Esophagus (tissue), 2 donors: ENCODE results near the gene STRIP2. TPM values are rescaled to one million over a fixed set of nuclear protein-coding genes. Genes with fewer than 3 reads are reported as not detected.
"Not testable (repeated sequence)": the region's sequence is repeated elsewhere in the genome, so short reads cannot be mapped to it uniquely, and the experiment has no call there.

Experiments used
- H3K27ac ChIP-seq, 2 donors: one replicate each; pipeline ENCODE4 v1.5.1; 2013; ENCODE audit warnings: low read depth in 2 of 2, mild to moderate bottlenecking in 2 of 2, inconsistent platforms in 1 of 2, low read length in 1 of 2, moderate library complexity in 1 of 2
- H3K27me3 ChIP-seq, 2 donors: one replicate each; pipeline ENCODE4 v1.6.1; 2013; ENCODE audit warnings: low read length in 2 of 2, control low read depth in 1 of 2, mild to moderate bottlenecking in 1 of 2; ENCODE audit not compliant: insufficient read depth in 2 of 2, control insufficient read depth in 1 of 2
- H3K36me3 ChIP-seq, 2 donors: one replicate each; pipeline ENCODE4 v1.6.1; 2013; ENCODE audit warnings: low read length in 1 of 2; ENCODE audit not compliant: control insufficient read depth in 2 of 2, insufficient read depth in 2 of 2
- H3K4me1 ChIP-seq, 2 donors: one replicate each; pipeline ENCODE4 v1.6.1; 2013; ENCODE audit warnings: low read length in 1 of 2; ENCODE audit not compliant: control insufficient read depth in 2 of 2, insufficient read depth in 2 of 2
- H3K4me3 ChIP-seq, 2 donors: one replicate each; pipeline ENCODE4 v1.5.1; 2013; ENCODE audit warnings: low read length in 2 of 2, mild to moderate bottlenecking in 2 of 2, low read depth in 1 of 2, moderate library complexity in 1 of 2
- H3K9me3 ChIP-seq, 2 donors: one replicate each; pipeline ENCODE4 v1.6.1; 2013; ENCODE audit warnings: mild to moderate bottlenecking in 2 of 2, low read depth in 1 of 2, low read length in 1 of 2, moderate library complexity in 1 of 2; ENCODE audit not compliant: control insufficient read depth in 2 of 2, insufficient read depth in 1 of 2
- WGBS, 2 donors: extraction: QIAGEN DNeasy Blood & Tissue Kit; methylation state at CpG; one replicate each; pipeline ENCODE4 v1.1.7; 2013; 5-methylcytosine and 5-hydroxymethylcytosine counted together
- polyA plus RNA-seq, 2 donors: library from polyadenylated mRNA; stranded (reverse); fragments of 200-250 nt; gene quantifications; one replicate each; pipeline ENCODE4 v1.2.3, GENCODE V29; 2013
- donor health status: healthy with polysubstance abuse.
- donor health status: Bipolar disorder and iron deficiency.

Gene STRIP2
- polyA plus RNA-seq, 2 donors, result 0.78 to 1.0 TPM

GRCh38 chr7:129479831-129480230, 45.6 kb downstream of the STRIP2 start:
- WGBS, 2 donors, result 89 to 91% methylated on average over 1 of the region's 1 CpG
- H3K27ac ChIP-seq, result no peak overlapping the region
- no peaks in the 10 kb centered on the region for H3K27me3 ChIP-seq
- no peaks in the 10 kb centered on the region for H3K36me3 ChIP-seq
- no peak overlapping the region for H3K4me3 ChIP-seq
- H3K4me1 ChIP-seq, result no peaks in the 10 kb centered on the region
- H3K9me3 ChIP-seq, result no peaks in the 10 kb centered on the region

DNA sequence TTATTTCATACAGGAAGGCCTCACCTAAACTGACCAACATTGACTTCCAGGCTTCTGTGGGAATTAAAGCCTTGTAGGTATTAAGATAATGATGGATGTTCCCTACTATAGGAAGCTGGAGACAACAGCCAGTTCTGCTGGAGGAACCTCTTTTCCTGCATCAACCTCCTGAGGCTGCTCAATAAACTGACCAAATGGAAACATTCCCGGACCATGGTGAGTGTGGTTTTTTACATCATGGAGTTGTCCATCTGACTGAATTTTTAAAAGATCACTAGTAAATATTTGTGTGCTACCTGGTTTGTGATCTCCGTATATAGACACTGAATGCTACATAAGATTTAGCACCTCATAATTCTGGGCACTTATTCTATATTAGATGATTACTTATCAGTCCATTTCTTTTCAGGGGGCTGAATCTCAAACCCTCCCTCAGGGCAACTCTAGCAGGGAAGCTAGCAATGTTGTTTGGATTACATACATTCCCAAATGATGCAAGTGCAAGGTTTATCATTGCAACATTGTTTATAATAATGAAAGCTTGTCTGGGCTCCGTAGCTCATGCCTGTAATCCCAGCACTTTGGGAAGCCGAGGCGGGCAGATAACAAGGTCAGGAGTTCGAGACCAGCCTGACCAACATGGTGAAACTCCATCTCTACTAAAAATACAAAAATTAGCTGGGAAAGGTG, 46.6 kb downstream of the STRIP2 start:
- Histone ChIP-seq H3K27me3 (no peaks in the 10 kb centered on the region), H3K27ac (no peak overlapping the region), H3K4me1 (no peaks in the 10 kb centered on the region), H3K9me3 (no peaks in the 10 kb centered on the region), H3K36me3 (no peaks in the 10 kb centered on the region), H3K4me3 (no peak overlapping the region)
- WGBS, 2 donors, result 91 to 93% methylated on average over 6 of the region's 6 CpGs

GRCh38 chr7:129481376-129481775, 47.1 kb downstream of the STRIP2 start:
- H3K27ac ChIP-seq, H3K9me3 ChIP-seq, H3K36me3 ChIP-seq, H3K27me3 ChIP-seq, H3K4me3 ChIP-seq, H3K4me1 ChIP-seq: not testable (repeated sequence)
- WGBS, 2 donors, result 97% methylated on average over 6 of the region's 6 CpGs

DNA sequence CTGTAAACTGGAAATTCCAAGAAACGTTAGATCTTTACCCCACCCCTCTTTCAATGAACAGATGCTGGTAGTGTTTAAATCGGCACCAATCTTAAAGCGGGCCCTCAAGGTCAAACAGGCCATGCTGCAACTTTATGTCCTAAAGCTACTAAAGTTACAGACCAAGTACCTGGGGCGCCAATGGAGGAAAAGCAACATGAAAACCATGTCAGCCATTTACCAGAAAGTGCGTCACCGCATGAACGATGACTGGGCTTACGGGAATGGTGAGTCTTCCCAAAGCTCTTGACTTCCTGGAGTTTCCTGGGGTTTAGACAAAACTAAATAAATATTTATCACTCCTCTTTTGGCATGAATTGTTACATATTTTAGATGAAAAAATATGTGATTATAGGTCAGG, 48.5 kb downstream of the STRIP2 start:
- no peaks in the 10 kb centered on the region for H3K4me1 ChIP-seq
- H3K36me3 ChIP-seq, result no peaks in the 10 kb centered on the region
- H3K27ac ChIP-seq, result no peak overlapping the region
- no peak overlapping the region for H3K4me3 ChIP-seq
- WGBS, 2 donors, result 92 to 93% methylated on average over 8 of the region's 8 CpGs
- no peaks in the 10 kb centered on the region for H3K27me3 ChIP-seq
- H3K9me3 ChIP-seq, result no peaks in the 10 kb centered on the region

DNA sequence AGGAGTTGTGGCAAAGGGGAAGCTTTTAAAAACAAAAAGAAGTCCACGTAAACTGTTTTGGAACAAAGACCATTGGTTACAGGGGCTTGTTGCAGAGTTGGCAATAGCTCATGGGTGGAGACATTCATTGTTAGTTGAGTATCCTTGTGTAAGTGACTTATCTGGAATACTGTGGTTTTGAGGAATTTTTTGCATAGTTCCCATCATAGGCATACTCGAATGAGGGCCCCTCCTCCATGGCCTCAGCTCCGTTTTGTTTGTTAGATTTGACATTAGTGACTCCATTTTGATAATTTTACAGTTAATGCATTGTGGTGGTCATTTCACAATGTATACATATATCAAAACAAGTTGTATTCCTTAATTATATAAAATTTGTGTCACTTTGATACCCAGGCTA, 55.3 kb downstream of the STRIP2 start:
- Histone ChIP-seq H3K27me3 (no peaks in the 10 kb centered on the region), H3K27ac (no peak overlapping the region), H3K4me3 (no peak overlapping the region), H3K36me3 (no peaks in the 10 kb centered on the region), H3K9me3 (no peaks in the 10 kb centered on the region), H3K4me1 (no peaks in the 10 kb centered on the region)
- WGBS, 2 donors, result 73 to 85% methylated on average over 3 of the region's 3 CpGs

GRCh38 chr7:129492391-129492790, 58.2 kb downstream of the STRIP2 start:
- Histone ChIP-seq H3K4me3 (no peak overlapping the region), H3K9me3 (no peaks in the 10 kb centered on the region), H3K27me3 (no peaks in the 10 kb centered on the region), H3K36me3 (no peaks in the 10 kb centered on the region), H3K27ac (no peak overlapping the region), H3K4me1 (no peaks in the 10 kb centered on the region)
- WGBS, 2 donors, result 84% methylated on average over 2 of the region's 2 CpGs

GRCh38 chr7:129493555-129493954, 59.3 kb downstream of the STRIP2 start:
- WGBS, 2 donors, result 86 to 93% methylated on average over 1 of the region's 1 CpG
- Histone ChIP-seq H3K4me1 (no peaks in the 10 kb centered on the region), H3K9me3 (no peaks in the 10 kb centered on the region), H3K36me3 (no peaks in the 10 kb centered on the region), H3K27ac (no peak overlapping the region), H3K27me3 (no peaks in the 10 kb centered on the region), H3K4me3 (no peak overlapping the region)

DNA sequence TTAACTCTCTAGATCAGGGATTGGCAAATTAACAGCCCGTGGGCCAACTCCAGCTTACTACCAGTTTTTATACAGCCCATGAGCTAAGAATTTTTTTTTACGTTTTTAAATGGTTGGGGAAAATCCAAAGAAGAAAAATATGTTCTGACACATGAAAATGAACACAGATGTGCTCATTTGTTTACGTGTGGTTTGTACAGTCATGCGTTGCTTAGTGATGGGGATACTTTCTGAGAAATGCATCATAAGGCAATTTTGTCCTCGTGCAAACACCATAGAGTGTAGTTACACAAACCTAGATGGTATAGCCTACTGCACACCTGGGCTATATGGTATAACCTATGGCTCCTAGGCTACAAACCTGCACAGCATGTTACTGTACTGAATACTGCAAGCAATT, 59.8 kb downstream of the STRIP2 start:
- Histone ChIP-seq H3K9me3 (no peaks in the 10 kb centered on the region), H3K4me1 (no peaks in the 10 kb centered on the region), H3K27ac (no peak overlapping the region), H3K27me3 (no peaks in the 10 kb centered on the region), H3K36me3 (no peaks in the 10 kb centered on the region), H3K4me3 (no peak overlapping the region)
- 35 to 59% methylated on average over 5 of the region's 5 CpGs for WGBS, 2 donors

GRCh38 chr7:129495987-129496386, 61.8 kb downstream of the STRIP2 start:
- no peak overlapping the region for H3K4me3 ChIP-seq
- H3K27ac ChIP-seq, result no peak overlapping the region
- H3K9me3 ChIP-seq, result no peaks in the 10 kb centered on the region
- no peaks in the 10 kb centered on the region for H3K4me1 ChIP-seq
- WGBS, 2 donors, result 58 to 63% methylated on average over 1 of the region's 1 CpG
- no peaks in the 10 kb centered on the region for H3K27me3 ChIP-seq
- no peaks in the 10 kb centered on the region for H3K36me3 ChIP-seq

- Histone ChIP-seq H3K27me3 (no peaks in the 10 kb centered on the region), H3K4me1 (no peaks in the 10 kb centered on the region), H3K4me3 (no peak overlapping the region), H3K27ac (no peak overlapping the region), H3K36me3 (no peaks in the 10 kb centered on the region), H3K9me3 (no peaks in the 10 kb centered on the region)
- 76 to 80% methylated on average over 7 of the region's 7 CpGs for WGBS, 2 donors
Measured at GRCh38 chr7:129496653-129497052, 62.4 kb downstream of the STRIP2 start.
